Esophagus squamous epithelium (tissue), 5 donors: ENCODE results near the gene DIAPH3. TPM values are rescaled to one million over a fixed set of nuclear protein-coding genes. Genes with fewer than 3 reads are reported as not detected.

ENCODE experiments used
- DNase-seq: peaks from one replicate; lab custom pipeline; 2025; lab: John Stamatoyannopoulos, UW
- H3K27ac ChIP-seq, 4 donors: fragments of 200-600 bp; sonication (generic); one replicate each; pipeline ENCODE4 v1.5.1; 2016 to 2019; ENCODE audit warnings: mild to moderate bottlenecking in 1 of 4
- H3K27me3 ChIP-seq, 4 donors: fragments of 200-600 bp; sonication (generic); 1 replicate in 3 of 4; 2 replicates in 1 of 4; pipeline versions ENCODE4 v1.5.1 to v1.6.0; 2017 to 2021; ENCODE audit warnings: antibody characterized with exemption in 1 of 4
- H3K36me3 ChIP-seq, 3 donors: fragments of 200-600 bp; sonication (generic); one replicate each; pipeline ENCODE4 v1.5.1; 2016 to 2019
- H3K4me1 ChIP-seq, 3 donors: fragments of 200-600 bp; sonication (generic); one replicate each; pipeline ENCODE4 v1.5.1; 2017 to 2019
- H3K4me3 ChIP-seq, 4 donors: fragments of 200-600 bp; sonication (generic); 1 replicate in 3 of 4; 2 replicates in 1 of 4; pipeline ENCODE4 v1.5.1; 2016 to 2019; ENCODE audit warnings: mild to moderate bottlenecking in 2 of 4, moderate library complexity in 1 of 4
- H3K9me3 ChIP-seq, 3 donors: fragments of 200-600 bp; sonication (generic); one replicate each; pipeline ENCODE4 v1.5.1; 2016 to 2019
- POLR2A ChIP-seq, 4 donors: fragments of 450-650 bp; IDR thresholded peaks; one replicate each; pipeline ENCODE4 v1.6.1; 2017; ENCODE audit warnings: antibody characterized with exemption in 4 of 4, mild to moderate bottlenecking in 4 of 4, moderate library complexity in 3 of 4
- WGBS, 2 donors: methylation state at CpG; one replicate each; pipeline ENCODE4 v1.1.5; 2018; 5-methylcytosine and 5-hydroxymethylcytosine counted together
- intact Hi-C: fragments of 100-400 bp; cut with DNase I; formaldehyde crosslinking; loops from one replicate; pipeline ENCODE4 v1.15.0; 2022
- total RNA-seq, 4 donors: library from RNA; depleted of rRNA; stranded (reverse); fragments of >200 nt; gene quantifications; one replicate each; pipeline ENCODE4 v1.1.0, GENCODE V29; 2016
- TF ChIP-seq, protein P1 (sequence below), 6 experiments: fragments of 450-650 bp in 4 of 6; fragments of 200-600 bp in 2 of 6; sonication (generic) in 2 of 6; IDR thresholded peaks; one replicate each; pipeline ENCODE4 v1.5.1; 2016 to 2019; ENCODE audit warnings: antibody characterized with exemption in 6 of 6, mild to moderate bottlenecking in 4 of 6, moderate library complexity in 4 of 6
- donor health status: DM: yes; HTN: yes; CAD: no.

Gene DIAPH3
- total RNA-seq, 4 donors from 2014 or later: 2.2 to 11.1 (median 4.0) TPM

- Histone ChIP-seq H3K27me3 (no peaks in the 10 kb centered on the region), H3K27ac (no peak overlapping the region), H3K4me3 (no peak overlapping the region), H3K9me3 (no peaks in the 10 kb centered on the region), H3K36me3 (no peaks in the 10 kb centered on the region), H3K4me1 (no peaks in the 10 kb centered on the region)
- WGBS, 2 donors: 79 to 87% methylated on average over 8 to 12 of the region's 12 CpGs
- DNase-seq: no peak
- TF ChIP-seq, protein P1, sequence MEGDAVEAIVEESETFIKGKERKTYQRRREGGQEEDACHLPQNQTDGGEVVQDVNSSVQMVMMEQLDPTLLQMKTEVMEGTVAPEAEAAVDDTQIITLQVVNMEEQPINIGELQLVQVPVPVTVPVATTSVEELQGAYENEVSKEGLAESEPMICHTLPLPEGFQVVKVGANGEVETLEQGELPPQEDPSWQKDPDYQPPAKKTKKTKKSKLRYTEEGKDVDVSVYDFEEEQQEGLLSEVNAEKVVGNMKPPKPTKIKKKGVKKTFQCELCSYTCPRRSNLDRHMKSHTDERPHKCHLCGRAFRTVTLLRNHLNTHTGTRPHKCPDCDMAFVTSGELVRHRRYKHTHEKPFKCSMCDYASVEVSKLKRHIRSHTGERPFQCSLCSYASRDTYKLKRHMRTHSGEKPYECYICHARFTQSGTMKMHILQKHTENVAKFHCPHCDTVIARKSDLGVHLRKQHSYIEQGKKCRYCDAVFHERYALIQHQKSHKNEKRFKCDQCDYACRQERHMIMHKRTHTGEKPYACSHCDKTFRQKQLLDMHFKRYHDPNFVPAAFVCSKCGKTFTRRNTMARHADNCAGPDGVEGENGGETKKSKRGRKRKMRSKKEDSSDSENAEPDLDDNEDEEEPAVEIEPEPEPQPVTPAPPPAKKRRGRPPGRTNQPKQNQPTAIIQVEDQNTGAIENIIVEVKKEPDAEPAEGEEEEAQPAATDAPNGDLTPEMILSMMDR (IDR thresholded peaks at IDR 0.05): no peak
- TF ChIP-seq POLR2A (IDR thresholded peaks at IDR 0.05): no peak
- intact Hi-C loops: no loop called here
These were observed 505.5 kb downstream of the DIAPH3 start for GRCh38 chr13:59658027-59658737.

DNA sequence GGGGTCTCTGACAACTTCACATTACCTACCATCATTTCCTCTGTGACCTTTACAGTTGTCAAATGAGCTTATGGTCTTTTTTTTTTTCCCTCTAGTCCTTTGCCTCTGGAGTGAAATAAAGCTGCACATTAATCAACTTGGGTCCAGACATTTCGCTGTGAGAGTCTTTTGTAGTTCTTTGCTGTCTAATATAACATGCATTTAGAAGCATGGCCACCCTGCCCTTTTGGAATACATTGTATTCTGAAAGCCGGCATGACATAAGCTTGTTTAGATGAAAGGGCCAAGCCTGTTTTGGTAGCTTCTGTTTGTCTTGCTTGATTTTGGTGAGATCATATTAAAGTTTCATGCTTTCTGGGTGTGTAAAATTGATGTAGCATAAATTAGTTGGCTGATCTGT, 509.8 kb downstream of the DIAPH3 start:
- H3K4me3 ChIP-seq: no peak overlapping the region
- H3K4me1 ChIP-seq: no peaks in the 10 kb centered on the region
- H3K27me3 ChIP-seq: no peaks in the 10 kb centered on the region
- H3K9me3 ChIP-seq: no peaks in the 10 kb centered on the region
- intact Hi-C loops: no loop called here
- H3K36me3 ChIP-seq: no peaks in the 10 kb centered on the region
- TF ChIP-seq, protein P1 (IDR thresholded peaks at IDR 0.05): no peak
- no peak for TF ChIP-seq POLR2A (IDR thresholded peaks at IDR 0.05)
- DNase-seq: no peak
- no peak overlapping the region for H3K27ac ChIP-seq
- 52 to 55% methylated on average over 2 of the region's 2 CpGs for WGBS, 2 donors

DNA sequence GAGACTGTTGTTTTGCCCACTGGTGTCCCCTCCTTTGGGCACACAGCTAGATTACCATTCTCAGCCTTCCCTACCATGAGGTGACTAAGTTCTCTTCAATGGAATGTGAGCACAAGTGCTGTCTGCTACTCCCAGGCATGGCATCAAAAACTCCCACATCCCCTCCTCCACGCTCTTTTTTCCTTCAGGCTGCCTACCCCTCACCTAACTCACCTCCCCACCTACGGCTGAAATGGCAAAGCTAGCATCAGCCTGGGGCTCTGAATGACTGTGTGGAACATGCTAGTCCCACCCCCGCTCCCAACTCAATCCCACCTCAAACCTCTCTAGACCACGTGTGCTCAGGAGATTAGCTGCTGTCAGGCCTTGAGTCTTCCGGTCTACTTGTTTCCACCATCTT, 512.2 kb downstream of the DIAPH3 start:
- TF ChIP-seq, protein P1 (IDR thresholded peaks at IDR 0.05): no peak
- no peak for TF ChIP-seq POLR2A (IDR thresholded peaks at IDR 0.05)
- intact Hi-C loops: no loop called here

GRCh38 chr13:59643906-59644626, 519.7 kb downstream of the DIAPH3 start:
- Histone ChIP-seq H3K36me3 (no peaks in the 10 kb centered on the region), H3K27me3 (no peaks in the 10 kb centered on the region), H3K4me1 (no peaks in the 10 kb centered on the region), H3K27ac (no peak overlapping the region), H3K9me3 (no peaks in the 10 kb centered on the region), H3K4me3 (no peak overlapping the region)
- no peak for DNase-seq
- intact Hi-C loops: no loop called here
- WGBS, 2 donors: 15 to 47% methylated on average over 3 of the region's 3 CpGs
- TF ChIP-seq, protein P1 (IDR thresholded peaks at IDR 0.05): no peak
- no peak for TF ChIP-seq POLR2A (IDR thresholded peaks at IDR 0.05)

More for the DNA sequence above, 512.2 kb downstream of the DIAPH3 start:
- H3K27ac ChIP-seq: no peak overlapping the region
- H3K9me3 ChIP-seq: no peaks in the 10 kb centered on the region
- H3K27me3 ChIP-seq: no peaks in the 10 kb centered on the region
- H3K4me1 ChIP-seq: no peaks in the 10 kb centered on the region
- 59 to 87% methylated on average over 5 of the region's 5 CpGs for WGBS, 2 donors
- no peak overlapping the region for H3K4me3 ChIP-seq
- DNase-seq: no peak
- no peaks in the 10 kb centered on the region for H3K36me3 ChIP-seq

DNA sequence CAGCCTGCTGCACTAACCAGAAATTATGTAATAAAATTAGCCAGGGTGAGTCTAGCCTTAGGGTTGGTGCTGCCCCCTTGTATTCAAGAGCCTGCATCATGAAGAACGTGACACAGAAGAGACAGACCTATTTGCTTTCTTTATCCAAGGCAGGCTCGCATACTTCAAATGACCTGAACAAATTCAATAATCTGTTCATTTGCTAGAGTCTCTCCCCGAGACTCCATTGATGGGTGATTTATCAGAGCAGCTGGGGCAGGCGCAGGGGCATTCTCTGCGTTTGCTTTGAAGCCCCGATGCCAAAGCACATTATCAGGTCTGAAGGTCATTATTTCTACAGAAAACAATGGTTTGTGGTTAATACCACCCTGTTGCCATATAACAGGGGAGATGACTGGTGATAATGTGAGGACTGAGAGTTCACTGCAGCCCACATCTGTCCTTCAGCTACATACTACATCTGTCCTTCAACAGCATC, 520.3 kb downstream of the DIAPH3 start:
- no peak overlapping the region for H3K4me3 ChIP-seq
- intact Hi-C loops: no loop called here
- TF ChIP-seq POLR2A (IDR thresholded peaks at IDR 0.05): no peak
- TF ChIP-seq, protein P1 (IDR thresholded peaks at IDR 0.05): no peak
- peaks cover 0 to 4% (median 0%) of the 10 kb centered on the region in 3 donors for H3K4me1 ChIP-seq
- H3K27me3 ChIP-seq: no peaks in the 10 kb centered on the region
- WGBS, 2 donors: 39 to 49% methylated on average over 6 of the region's 6 CpGs
- H3K27ac ChIP-seq: no peak overlapping the region
- H3K9me3 ChIP-seq: no peaks in the 10 kb centered on the region
- DNase-seq: no peak
- no peaks in the 10 kb centered on the region for H3K36me3 ChIP-seq
